Nephron (organoid): ENCODE results near the gene DENND4B.
"Not testable (repeated sequence)": the region's sequence is repeated elsewhere in the genome, so short reads cannot be mapped to it uniquely, and the experiment has no call there.

Experiments
- H3K27ac Mint-ChIP-seq, 3 experiments: 2 replicates each; pipeline ENCODE4 v1.8.0; 2020; ENCODE audit warnings: mixed read lengths in 3 of 3, mild to moderate bottlenecking in 2 of 3, moderate library complexity in 1 of 3
- H3K27me3 Mint-ChIP-seq: 2 replicates; pipeline ENCODE4 v1.8.0; 2021; ENCODE audit warnings: low read depth, mild to moderate bottlenecking, moderate library complexity, mixed read lengths
- H3K36me3 Mint-ChIP-seq: 2 replicates; pipeline ENCODE4 v1.8.0; 2020; ENCODE audit warnings: low read depth, mixed read lengths
- H3K4me1 Mint-ChIP-seq: 2 replicates; pipeline ENCODE4 v1.8.0; 2020; ENCODE audit warnings: mixed read lengths
- H3K4me3 Mint-ChIP-seq, 3 experiments: 2 replicates each; pipeline ENCODE4 v1.8.0; 2020; ENCODE audit warnings: mild to moderate bottlenecking in 3 of 3, mixed read lengths in 3 of 3, moderate library complexity in 2 of 3
- H3K9me3 Mint-ChIP-seq: 2 replicates; pipeline ENCODE4 v1.8.0; 2020; ENCODE audit warnings: mixed read lengths
- TF ChIP-seq, protein P1 (sequence below), 3 experiments: fragments of 200-600 bp; sonication (generic); IDR thresholded peaks; one replicate each; pipeline ENCODE4 v1.5.0; 2021; ENCODE audit warnings: antibody characterized with exemption in 3 of 3; ENCODE audit not compliant: unreplicated experiment in 3 of 3

DENND4B gene

DNA sequence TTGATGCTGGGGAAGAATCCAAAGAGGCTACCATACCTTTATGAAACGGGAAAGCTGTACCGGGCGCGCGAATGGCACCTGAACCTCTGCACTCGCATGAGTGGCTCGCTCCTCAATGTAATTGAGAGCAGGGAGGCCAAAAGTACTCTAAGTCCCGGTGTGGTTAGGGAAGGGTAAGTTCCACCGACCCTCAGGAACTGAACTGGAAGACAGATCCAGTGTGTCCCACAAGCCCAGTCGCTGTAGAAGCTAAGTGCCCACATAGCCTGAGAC, 24.8 kb downstream of the DENND4B start:
- Mint-ChIP-seq H3K27me3 (no peaks in the 10 kb centered on the region), H3K4me1 (peaks cover 43% of the 10 kb centered on the region), H3K9me3 (no peaks in the 10 kb centered on the region)

DNA sequence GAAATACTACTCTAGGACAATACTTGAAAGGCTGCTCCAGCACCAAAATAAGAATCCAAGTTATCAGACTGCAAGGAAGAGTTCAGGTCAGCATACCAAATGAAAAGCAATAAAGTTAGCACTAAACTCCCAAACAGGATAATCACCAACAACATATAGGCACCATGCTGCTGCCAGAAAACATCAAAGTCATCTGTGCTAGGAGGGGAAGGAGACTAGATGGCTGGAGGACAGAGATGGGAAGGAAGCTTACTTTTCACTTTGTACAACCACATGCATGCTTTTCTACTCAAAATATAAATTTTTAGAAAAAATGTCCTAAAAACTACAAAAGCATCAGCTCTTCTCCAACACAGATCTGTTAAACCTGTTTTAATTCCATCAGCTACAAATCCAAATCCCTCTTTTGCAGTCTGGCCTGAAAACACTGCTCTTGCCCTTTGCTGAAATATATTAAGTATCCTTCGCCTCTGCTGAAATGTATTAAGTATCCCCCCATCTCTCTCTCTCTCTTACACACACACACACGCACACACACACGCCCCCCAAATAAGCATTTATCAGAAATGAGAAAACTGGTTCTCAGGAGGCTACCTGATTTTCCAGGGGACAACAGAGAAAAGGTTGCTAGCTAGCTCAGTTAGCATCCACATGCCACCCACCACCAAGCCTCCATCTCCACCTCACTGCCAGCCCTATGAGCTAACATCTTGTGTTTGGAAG, 25.3 kb downstream of the DENND4B start:
- TF ChIP-seq, protein P1, sequence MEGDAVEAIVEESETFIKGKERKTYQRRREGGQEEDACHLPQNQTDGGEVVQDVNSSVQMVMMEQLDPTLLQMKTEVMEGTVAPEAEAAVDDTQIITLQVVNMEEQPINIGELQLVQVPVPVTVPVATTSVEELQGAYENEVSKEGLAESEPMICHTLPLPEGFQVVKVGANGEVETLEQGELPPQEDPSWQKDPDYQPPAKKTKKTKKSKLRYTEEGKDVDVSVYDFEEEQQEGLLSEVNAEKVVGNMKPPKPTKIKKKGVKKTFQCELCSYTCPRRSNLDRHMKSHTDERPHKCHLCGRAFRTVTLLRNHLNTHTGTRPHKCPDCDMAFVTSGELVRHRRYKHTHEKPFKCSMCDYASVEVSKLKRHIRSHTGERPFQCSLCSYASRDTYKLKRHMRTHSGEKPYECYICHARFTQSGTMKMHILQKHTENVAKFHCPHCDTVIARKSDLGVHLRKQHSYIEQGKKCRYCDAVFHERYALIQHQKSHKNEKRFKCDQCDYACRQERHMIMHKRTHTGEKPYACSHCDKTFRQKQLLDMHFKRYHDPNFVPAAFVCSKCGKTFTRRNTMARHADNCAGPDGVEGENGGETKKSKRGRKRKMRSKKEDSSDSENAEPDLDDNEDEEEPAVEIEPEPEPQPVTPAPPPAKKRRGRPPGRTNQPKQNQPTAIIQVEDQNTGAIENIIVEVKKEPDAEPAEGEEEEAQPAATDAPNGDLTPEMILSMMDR (IDR thresholded peaks at IDR 0.05; ENCODE audit: unreplicated experiment in 3 of 3), result no peak
- H3K27me3 Mint-ChIP-seq, result no peaks in the 10 kb centered on the region
- H3K9me3 Mint-ChIP-seq, result no peaks in the 10 kb centered on the region
- peaks cover 46% of the 10 kb centered on the region for H3K4me1 Mint-ChIP-seq
- H3K36me3 Mint-ChIP-seq, result no peaks in the 10 kb centered on the region
- peak overlapping the region; percentile 86 to 100 (median 87) for H3K4me3 Mint-ChIP-seq
- peak overlapping the region; percentile 72 to 99 (median 98) for H3K27ac Mint-ChIP-seq

More for the DNA sequence above, 24.8 kb downstream of the DENND4B start:
- peak overlapping the region; percentile 86 to 100 (median 87) for H3K4me3 Mint-ChIP-seq
- TF ChIP-seq, protein P1 (IDR thresholded peaks at IDR 0.05; ENCODE audit: unreplicated experiment in 3 of 3), result no peak
- peak overlapping the region; percentile 72 to 99 (median 98) for H3K27ac Mint-ChIP-seq
- no peaks in the 10 kb centered on the region for H3K36me3 Mint-ChIP-seq

DNA sequence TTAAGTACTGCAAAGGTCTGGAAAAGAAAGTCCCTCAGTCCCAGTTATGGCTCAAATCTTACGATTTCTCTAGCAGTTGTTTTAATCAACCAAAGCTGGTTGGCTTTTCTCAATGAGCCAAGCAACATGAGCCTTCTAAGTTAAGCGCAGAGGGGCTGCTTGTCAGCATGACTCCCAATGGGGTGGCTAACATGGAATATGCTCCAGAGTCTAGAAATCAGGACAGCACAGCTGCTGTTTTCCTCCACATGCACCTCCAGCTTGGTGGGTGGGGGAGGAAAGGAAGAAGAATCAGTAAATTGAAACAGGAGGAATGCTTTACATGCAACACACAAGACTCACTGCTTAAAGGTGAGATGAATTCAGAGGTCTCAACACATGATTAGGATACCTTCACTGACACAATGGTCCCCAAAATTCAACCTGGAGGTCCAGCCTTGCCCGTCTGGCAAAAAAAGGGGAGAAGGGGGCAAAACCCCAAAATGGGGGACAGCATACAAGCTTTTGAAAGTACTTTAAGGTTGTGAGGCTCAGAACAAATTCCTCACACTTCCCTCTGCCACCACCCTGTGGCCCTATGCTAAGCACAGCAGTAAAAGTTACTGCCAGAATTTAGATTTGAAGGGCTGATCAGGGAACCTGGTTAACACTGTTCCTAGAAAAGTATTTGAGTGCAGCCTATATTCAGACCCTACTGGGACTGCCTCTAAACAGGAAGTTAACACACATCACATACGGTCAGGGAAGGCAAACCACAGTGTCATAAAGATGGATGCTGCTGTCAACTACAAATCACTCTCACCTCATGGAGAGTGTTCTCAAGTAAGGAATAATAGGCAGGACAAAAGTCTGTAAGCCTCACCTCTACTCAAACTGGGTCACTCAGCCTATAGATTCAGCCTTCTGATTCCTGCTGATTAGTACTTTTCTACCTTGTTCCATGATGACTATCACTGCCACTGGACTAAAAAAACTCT, 26.4 kb downstream of the DENND4B start:
- TF ChIP-seq, protein P1 (IDR thresholded peaks at IDR 0.05; ENCODE audit: unreplicated experiment in 3 of 3), result no peak
- Mint-ChIP-seq H3K27me3 (no peaks in the 10 kb centered on the region), H3K9me3 (no peaks in the 10 kb centered on the region), H3K36me3 (peaks cover 4% of the 10 kb centered on the region), H3K4me3 (peak overlapping the region; percentile 86 to 100 (median 87)), H3K4me1 (peaks cover 48% of the 10 kb centered on the region), H3K27ac (peak overlapping the region; percentile 88 to 99 (median 98))

DNA sequence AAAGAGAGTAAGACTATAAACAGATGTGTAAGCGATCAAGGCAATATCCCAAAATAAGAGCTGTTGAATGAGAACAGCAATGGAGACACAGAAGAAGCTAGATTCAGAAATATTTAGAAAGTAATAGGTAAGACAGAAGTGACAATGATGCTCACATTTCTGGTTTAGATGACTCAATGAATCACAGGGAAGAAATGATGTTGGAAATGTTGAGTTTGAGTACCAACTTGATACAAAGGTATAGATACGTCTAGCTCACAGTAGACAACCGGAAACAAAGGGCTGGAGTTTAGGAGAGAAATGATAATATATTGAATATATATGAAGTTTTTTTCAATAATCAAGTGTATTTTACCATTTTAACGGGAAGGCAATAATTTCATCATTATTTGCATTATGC, 30.2 kb downstream of the DENND4B start:
- H3K9me3 Mint-ChIP-seq, result no peaks in the 10 kb centered on the region
- H3K4me1 Mint-ChIP-seq, result peaks cover 39% of the 10 kb centered on the region

DNA sequence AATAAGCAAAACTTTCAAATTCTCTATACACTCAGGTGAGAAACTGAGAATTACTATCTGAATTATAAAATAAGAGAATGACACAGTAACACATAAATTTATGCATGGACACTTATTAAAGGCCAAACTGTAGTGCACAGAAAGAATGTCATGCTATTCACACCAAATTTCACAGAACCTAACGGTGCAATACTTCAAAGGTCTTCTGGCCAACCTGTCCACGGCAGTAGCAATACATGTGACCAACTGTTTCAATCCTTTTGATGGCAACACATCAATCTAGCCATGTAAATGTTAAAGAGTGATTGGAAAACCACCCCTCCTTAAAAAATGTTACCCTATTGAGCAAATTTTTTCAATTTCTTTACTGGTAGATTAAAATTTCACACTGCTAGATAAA, 34.2 kb downstream of the DENND4B start:
- peaks cover 27% of the 10 kb centered on the region for H3K36me3 Mint-ChIP-seq
- TF ChIP-seq, protein P1 (IDR thresholded peaks at IDR 0.05; ENCODE audit: unreplicated experiment in 3 of 3), result no peak
- peaks cover 5% of the 10 kb centered on the region for H3K4me1 Mint-ChIP-seq
- no peak overlapping the region for H3K4me3 Mint-ChIP-seq
- no peaks in the 10 kb centered on the region for H3K9me3 Mint-ChIP-seq
- H3K27ac Mint-ChIP-seq, result no peak overlapping the region
- H3K27me3 Mint-ChIP-seq, result no peaks in the 10 kb centered on the region

More for the DNA sequence above, 30.2 kb downstream of the DENND4B start:
- H3K4me3 Mint-ChIP-seq, result no peak overlapping the region
- H3K27me3 Mint-ChIP-seq, result no peaks in the 10 kb centered on the region
- H3K36me3 Mint-ChIP-seq, result peaks cover 11% of the 10 kb centered on the region
- TF ChIP-seq, protein P1 (IDR thresholded peaks at IDR 0.05; ENCODE audit: unreplicated experiment in 3 of 3), result no peak
- no peak overlapping the region for H3K27ac Mint-ChIP-seq

DNA sequence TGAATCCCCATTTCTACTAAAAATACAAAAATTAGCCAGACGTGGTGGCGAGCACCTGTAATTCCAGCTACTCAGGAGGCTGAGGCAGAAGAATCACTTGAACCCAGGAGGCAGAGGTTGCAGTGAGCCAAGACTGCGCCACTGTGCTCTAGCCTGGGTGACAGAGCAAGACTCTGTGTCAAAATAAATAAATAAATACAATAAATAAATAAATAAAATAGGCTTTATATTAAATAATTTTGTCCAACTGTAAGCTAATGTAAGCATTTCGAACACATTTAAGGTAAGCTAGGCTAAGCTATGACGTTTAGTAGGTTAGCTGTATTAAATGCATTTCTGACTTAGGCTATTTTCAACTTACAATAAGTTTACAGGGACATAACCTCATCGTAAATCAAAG, 36.0 kb downstream of the DENND4B start:
- H3K27me3 Mint-ChIP-seq, H3K9me3 Mint-ChIP-seq, H3K27ac Mint-ChIP-seq, H3K4me3 Mint-ChIP-seq, H3K4me1 Mint-ChIP-seq: not testable (repeated sequence)
- peaks cover 37% of the 10 kb centered on the region for H3K36me3 Mint-ChIP-seq
